Hematopoietic multipotent progenitor cell treated with erythropoietin and hydrocortisone succinate and interleukin-3 and kit ligand, for 6 days (in vitro differentiated cells): ENCODE results near the gene RAB30.
"Not testable (repeated sequence)": the region's sequence is repeated elsewhere in the genome, so short reads cannot be mapped to it uniquely, and the experiment has no call there.

Source experiments
- DNase-seq: peaks from one replicate; pipeline ENCODE4 v3.0.0-alpha.2; 2015

The RAB30 gene

DNA sequence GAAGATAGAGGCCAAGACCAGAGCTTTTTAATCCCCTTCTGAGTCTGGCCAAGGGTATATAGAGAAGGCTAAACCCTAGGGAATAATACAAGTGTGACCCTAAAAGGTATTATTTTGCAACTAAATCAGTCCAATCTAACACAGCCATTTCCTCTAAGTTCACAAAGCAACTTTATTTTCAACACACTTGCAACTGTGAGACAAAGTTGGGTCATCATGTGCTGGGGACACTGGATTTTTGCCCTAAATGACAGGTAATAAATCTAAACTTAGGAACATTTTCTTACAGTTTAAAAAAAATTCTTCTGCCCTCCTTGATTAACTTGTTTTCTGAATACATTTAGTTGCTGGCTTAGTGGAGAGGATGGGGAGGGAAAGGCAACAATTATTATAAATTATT is 91.9 kb downstream of the RAB30 start:
- DNase-seq: no peak

DNA sequence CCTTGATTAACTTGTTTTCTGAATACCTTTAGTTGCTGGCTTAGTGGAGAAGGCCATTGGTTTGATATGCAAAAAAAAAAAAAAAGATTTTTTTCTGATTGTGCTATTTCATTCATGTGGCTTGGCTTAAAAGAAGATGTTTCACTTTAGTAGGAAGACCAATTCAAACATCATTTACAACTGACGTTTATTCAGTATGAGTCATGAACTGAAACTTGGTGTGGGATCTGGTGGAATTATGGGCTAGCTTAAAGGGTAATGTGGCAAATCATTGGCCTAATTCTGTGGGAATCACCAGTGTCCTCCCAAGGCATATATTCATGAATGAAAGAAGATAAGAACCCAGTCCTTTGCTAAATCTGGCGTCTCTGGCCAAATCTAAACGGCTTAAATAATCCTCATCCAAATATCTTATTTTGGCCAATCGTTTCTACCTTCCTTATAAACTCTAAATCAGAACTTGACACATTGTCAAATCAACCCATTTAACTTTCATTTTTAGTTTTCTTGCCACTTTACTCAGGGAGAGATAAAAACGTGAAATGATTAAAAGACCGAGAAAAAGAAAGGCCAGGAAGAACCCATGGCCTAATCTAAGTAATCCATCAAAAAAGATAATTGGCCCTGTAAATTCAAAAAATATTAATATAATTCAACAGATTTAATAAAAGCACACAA is 93.1 kb downstream of the RAB30 start:
- DNase-seq: no peak

DNA sequence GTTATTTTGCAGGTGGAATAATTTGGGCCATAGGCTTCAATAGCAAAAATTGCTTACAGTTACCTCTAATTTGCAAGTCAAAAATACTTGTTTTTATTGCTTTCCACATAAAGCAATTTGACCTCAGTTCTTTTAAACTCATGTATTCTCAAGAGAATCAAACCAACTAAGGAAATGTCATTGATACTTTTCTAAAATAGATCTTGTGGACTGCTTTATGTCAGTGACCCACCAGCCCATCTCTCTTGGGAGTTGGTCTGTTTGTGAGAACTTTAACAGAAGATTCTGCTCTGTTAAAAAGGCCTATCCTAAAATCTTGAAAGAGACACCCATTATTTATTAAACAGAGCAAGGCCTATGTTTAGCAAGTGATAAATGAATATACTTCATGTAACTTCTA is 94.9 kb downstream of the RAB30 start:
- no peak for DNase-seq

DNA sequence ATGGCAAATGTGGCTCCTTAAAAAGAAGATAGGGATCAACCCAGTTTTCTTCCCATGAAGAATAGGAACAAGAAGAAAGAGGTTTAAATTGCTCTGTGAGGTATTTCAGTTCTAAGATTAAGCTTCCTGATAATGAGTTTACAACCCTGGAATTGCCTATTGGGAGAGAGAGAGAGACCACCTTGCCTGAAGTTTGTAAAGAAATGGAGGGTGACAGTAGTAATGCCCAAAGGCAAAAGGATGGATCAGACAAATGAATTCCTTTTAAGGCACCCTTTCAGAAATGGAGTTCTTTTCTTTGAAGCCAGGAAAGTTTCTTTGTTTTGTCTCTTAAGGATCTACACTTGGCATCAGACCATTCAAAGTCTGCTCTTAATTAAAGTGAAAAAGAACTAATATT is 95.8 kb downstream of the RAB30 start:
- no peak for DNase-seq

DNA sequence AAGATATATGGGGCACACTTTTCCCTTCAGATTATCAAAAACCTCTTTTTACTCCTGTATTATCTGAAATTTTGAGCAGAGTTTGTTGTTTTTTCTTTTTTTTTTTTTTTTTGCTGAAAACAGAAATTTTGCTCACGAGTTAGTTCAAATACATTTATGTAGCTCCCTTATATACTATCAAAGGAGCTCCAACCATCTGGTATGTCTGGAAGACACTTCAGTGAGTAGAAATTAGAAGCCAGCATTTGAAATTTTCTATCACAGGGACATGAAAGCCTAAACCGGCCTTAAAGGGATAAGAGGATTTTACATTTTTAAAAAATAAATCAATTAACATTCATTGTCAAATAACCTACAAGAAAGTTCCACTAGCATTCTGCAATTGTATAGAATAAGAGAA is 96.8 kb downstream of the RAB30 start:
- no peak for DNase-seq

DNA sequence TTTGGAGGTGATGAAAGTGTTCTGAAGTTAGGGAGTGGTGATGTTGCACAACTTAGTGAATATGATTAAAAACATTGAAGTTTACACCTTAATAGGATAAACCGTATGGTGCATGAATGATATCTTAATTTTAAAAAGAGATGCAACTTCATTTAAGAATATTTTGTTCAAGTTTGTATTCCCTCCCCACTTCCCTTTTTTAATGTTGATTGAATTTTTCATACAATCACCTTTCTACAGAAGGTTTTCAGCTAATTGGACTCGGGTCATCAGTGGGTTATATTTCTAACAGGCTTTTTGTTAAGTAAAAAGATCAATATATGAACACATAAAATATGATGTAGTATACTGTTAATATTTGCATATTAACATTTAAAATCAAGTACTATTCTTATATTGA is 97.6 kb downstream of the RAB30 start:
- no peak for DNase-seq

DNA sequence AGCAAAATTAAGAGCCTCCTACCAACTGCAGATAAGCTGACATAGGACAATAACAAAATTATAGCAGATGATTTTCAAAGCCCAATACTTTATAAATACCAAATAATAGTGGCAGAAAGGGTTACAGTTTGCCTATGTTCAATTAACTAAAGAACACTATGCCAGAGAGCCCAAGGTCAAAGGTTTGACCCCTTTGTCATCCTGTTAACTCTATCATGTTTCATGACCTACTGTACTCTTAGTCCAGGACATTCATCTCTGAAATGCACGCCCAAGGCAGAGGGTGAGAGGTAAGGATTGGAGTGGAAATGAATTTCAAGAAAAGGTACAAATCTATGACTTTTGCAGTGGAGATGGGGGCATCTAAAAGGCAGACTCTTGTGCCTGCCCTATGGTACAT is 99.6 kb downstream of the RAB30 start:
- DNase-seq: no peak

DNA sequence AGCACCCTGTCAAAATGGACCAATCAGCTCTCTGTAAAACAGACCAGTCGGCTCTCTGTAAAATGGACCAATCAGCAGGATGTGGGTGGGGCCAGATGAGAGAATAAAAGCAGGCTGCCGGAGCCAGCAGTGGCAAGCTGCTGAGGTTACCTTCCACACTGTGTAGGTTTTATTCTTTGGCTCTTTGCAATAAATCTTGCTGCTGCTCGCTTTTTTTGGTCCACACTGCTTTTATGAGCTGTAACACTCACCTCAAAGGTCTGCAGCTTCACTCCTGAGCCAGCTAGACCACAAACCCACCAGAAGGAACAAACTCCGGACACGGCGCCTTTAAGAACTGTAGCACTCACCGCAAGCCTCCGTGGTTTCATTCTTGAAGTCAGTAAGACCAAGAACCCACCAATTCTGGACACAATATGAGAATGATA is 100.2 kb downstream of the RAB30 start:
- peak; percentile 24 for DNase-seq

DNA sequence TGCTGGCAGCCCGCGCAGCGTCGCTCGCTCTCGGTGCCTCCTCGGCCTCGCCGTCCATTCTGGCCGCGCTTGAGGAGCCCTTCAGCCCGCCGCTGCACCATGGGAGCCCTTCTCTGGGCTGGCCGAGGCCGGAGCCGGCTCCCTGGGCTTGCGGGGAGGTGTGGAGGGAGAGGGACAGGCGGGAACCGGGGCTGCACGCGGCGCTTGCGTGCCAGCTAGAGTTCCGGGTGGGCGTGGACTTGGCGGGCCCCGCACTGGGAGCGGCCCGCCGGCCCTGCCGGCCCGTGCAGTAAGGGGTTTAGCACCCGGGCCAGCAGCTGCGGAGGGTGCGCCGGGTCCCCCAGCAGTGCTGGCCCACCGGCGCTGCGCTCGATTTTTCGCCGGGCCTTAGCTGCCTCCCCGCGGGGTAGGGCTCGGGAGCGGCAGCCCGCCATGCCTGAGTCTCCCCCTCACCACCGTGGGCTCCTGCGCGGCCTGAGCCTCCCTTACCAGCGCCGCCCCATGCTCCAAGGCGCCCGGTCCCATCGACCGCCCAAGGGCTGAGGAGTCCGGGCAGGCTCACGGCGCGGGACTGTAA is 101.1 kb downstream of the RAB30 start:
- not testable (repeated sequence) for DNase-seq

DNA sequence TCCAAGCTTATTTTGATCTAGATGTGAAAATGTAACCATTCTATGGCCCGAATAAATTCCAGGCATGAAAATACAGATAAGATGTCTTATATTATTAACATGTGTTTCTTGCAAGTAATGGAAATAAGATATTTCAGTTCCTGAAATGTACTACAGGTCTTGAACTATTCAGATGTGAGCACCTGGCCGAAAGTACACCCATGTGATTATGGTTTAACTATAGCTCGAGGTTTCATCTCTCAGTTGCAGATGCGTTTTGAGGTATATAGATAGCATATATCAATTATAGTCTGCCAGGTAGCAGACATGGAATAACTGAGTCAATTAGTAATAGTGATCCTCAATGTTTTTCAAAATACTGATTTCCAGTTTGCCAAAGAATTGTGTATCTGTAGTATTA is 101.9 kb downstream of the RAB30 start:
- no peak for DNase-seq

DNA sequence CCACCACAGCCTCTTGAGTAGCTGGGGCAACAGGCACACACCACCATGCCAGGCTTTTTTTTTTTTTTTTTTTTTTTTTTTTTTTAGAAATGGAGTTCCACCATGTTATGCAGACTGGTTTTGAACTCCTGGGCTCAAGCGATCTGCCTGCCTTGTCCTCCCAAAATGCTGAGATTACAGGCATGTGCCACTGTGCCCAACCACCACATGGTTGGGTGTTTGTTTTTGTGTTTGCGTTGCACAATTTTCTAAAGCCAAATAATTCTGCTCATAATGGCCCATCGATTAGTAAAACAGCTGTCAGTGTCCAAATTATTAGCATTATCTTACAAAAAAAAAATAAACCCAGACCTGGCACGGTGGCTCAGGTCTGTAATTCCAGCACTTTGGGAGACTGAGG is 104.3 kb downstream of the RAB30 start:
- DNase-seq: no peak

DNA sequence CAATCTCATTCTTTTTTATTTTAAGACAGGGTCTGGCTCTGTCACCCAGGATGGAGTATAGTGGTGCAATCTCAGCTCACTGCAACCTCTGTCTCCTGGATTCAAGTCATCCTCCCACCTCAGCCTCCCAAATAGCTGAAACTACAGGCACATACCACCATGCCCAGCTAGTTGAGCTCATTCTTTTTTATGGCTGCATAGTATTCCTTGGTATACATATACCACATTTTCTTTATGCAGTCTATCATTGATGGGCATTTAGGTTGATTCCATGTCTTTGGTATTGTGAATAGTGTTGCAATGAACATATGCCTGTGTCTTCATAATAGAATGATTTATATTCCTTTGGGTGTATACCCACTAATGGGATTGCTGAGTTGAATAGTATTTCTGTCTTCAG is 109.7 kb downstream of the RAB30 start:
- DNase-seq: not testable (repeated sequence)

DNA sequence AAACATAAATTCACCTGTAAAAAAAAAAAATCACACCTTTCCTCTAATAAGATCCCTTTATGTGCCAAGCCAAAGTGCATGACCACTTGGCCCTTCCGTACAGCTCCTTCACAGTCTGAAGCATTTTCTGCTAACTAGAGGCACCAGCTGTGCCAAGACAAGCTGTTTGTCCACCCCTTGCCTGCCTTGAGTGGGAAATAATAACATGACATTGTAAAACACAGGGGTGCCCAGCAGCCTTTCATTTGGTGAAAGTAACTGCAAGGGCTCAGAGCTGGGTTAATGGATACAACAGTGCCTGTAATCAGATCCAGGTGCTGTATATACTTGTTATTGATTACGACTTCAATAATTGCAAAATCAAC is 110.9 kb downstream of the RAB30 start:
- DNase-seq: no peak

DNA sequence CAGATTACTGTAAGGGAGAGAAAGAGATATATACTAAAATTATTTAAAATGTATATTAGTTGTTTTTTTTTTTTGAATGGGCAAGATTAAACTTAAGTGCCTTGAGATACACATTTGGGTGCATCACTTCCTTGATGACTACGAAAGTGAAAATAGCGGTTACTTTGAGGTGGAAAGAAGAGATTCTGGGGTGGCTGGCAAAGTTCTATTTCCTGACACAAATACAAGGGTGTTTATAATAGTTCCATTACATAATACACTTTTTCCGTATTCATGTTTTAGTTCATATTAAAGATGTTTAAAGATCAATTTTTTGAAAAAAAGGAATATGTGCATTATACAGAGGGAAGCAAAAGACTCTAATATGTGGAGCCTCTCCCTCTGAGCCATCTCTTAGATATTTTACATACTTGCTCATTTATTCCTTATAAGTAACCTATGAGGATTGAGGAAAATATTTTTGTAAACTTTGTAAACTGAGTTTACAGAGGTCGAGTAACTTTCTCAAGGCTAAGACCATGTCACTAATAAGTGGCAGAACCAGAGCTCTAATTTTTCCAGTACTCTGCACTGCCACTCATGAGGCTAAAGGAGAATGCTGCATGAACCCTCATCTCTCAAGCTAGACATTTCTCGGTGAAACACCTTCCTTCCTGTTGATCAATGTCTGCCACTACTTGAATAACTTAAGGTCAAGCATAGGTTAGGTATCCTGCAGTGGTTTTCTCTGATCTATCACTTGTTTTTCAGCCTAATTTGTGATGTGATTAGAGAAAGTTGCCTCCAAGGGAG is 111.5 kb downstream of the RAB30 start:
- no peak for DNase-seq

DNA sequence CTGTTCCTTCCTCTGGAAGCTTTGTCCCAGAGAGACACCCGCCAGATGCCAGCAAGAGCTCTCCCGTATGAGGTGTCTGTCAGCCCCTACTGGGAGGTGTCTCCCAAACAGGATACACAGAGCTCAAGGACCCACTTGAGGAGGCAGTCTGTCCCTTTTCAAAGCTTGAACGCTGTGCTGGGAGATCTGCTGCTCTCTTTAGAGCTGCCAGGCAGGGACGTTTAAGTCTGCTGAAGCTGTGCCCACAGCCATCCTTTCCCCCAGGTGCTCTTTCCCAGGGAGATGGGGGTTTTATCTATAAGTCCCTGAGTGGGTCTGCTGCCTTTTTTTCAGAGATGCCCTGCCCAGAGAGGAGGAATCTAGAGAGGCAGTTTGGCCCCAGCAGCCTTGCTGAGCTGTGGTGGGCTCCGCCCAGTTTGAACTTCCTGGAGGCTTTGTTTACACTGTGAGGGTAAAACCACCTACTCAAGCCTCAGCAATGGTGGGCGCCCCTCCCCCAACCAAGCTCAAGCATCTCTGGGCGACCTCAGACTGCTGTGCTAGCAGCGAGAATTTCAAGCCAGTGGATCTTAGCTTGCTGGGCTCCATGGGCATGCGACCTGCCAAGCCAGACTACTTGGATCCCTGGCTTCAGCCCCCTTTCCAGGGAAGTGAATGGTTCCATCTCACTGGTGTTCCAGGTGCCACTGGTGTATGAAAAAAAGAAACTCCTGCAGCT is 115.8 kb downstream of the RAB30 start:
- DNase-seq: peak; percentile 31

DNA sequence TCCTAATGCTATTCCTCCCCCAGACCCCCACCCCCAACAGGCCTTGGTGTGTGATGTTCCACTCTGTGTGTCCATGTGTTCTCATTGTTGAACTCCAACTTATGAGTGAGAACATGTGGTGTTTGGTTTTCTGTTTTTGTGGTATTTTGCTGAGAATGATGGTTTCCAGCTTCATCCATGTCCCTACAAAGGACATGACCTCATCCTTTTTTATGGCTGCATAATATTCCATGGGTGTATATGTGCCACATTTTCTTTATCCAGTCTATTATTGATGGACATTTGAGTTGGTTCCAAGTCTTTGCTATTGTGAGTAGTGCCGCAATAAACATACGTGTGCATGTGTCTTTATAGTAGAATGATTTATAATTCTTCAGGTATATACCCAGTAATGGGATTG is 121.2 kb downstream of the RAB30 start:
- not testable (repeated sequence) for DNase-seq

DNA sequence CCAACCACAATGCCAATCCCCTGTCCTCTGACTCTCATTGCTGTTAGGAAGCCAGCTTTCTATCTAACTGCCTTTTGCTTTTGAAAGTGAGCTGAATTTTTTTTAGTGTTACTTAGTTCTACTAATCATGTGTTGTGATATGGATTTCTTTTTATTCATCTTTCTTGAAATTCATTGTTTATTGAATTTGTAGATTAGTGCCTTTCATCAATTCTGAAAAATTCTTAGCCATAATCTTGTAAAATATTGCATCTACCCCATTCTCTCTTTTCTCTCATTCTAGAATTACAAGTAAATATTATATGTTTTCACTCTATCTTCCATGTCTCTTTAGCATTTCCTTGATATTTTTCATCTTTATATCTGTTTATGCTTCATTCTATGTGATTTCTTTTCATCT is 122.3 kb downstream of the RAB30 start:
- no peak for DNase-seq

DNA sequence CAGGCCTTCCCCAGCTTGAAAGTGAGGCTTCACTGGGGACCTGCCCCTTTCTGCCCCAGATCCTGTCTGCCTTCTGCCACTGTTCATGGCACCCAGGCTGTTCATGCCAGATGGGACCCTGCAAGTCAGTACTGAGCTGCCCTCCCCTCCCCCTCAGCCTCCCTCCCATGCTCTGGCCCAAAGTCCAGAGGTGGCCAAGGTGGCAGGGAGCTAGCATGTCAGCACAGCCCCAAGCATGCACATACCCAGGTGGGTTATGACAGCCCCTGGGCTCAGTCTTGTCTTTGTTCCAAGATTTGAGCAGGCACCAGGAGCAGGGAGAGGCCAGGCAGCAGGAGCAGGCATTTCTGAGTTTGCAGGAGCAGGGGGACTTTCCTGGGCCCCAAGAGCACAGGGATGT is 126.0 kb downstream of the RAB30 start:
- no peak for DNase-seq

DNA sequence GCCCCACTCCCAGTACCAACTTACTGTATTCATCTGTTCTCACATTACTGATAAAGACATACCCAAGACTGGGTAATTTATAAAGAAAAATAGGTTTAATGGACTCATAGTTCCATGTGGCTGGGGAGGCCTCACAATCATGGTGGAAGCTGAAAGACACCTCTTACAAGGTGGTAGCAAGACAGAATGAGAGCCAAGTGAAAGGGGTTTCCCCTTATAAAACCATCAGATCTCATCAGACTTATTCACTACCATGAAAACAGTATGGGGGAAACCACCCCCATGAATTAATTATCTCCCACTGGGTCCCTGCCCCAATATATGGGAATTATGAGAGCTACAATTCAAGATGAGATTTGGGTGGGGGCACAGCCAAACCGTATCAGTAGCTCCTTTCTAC is 126.7 kb downstream of the RAB30 start:
- not testable (repeated sequence) for DNase-seq

DNA sequence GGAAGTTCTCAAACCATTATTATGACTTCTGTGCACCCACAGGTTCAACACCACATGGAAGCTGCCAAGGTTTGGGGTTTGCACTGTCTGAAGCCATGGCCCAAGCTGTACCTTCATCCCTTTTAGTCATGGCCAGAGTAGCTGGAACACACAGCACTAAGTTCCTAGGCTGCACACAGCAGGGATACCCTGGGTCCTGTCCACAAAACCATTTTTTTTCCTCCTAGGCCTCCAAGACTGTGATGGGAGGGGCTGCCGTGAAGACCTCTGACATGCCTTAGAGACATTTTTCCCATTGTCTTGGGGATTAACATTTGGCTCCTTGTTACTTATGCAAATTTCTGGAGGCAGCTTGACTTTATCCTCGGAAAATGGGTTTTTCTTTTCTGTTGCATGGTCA is 127.5 kb downstream of the RAB30 start:
- no peak for DNase-seq

DNA sequence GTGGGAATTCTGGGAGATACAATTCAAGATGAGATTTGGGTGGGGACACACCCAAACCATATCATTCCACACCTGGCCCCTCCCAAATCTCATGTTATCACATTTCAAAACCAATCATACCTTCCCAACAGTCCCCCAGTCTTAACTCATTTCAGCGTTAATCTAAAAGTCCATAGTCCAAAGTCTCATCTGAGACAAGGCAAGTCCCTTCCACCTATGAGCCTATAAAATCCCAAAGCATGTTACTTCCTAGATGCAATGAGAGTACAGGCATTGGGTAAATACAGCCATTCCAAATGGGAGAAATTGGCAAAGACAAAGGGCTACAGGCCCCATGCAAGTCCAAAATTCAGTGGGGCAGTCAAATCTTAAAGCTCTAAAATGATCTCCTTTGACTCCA is 128.3 kb downstream of the RAB30 start:
- not testable (repeated sequence) for DNase-seq

DNA sequence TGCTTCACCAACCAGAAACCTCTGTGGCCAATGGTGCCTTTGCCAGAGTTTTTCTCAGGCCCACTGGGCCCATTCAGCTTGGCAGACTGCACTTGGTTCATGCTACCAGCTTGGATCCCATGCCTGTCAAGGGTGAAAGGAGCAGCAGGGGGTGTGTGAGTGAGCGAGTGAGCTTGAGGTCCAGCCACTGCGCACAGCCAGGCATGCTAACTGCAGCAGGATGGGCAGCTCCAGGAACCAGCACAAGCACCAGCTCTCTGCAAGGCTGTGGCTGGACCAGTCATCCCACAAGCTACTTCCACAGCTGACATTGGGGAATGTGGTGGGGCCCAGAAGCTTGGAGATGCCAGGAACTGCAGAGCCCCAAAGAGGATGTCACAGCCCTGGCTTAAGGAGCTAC is 129.3 kb downstream of the RAB30 start:
- no peak for DNase-seq

DNA sequence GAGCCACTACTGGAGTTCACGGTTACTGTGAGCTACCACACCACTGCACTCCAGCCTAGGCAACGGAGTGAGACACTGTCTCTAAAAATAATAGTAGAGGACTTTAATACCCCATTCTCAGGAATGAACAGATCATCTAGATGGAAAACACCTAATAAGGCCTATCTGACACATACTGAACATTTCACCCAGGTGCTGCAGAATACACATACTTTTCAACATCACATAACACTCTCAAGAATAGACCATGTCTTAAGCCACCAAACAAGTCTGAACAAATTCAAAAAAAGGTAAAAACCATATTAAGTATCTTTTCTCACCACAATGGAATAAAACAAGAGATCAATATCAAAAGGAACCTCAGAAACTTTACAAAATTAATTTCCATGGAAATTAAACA is 132.2 kb downstream of the RAB30 start:
- no peak for DNase-seq

DNA sequence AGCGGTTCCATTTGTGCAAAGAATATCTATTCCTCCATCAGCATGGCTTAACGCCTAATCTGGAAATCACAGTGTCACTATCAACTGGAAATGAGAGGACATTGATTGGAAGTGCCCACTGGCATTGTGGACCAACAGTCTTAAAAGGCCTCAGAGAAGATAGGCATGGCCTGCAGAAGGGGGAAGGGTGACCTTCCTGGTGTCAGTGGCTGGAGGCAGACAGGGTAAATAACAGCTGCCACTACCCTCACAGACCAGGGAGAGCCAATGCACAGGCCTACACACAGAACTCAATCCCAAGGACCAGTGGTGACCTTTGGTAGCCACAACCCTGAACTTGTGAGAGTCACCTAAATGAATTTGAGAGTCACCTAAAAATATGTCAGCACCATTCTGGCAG is 134.1 kb downstream of the RAB30 start:
- DNase-seq: no peak
